Measurements from ENCODE around the gene RBM43.

- no peak for TF ChIP-seq POLR2A (IDR thresholded peaks at IDR 0.05)
- TF ChIP-seq CTCF (IDR thresholded peaks at IDR 0.05 in 4 of 5, conservative IDR thresholded peaks at IDR 0.05 in 1 of 5): no peak
These were observed 60.8 kb downstream of the RBM43 start for GRCh38 chr2:151200844-151201243.
